Astrocyte of the cerebellum (primary cell): Measurements from ENCODE around the gene RAPGEF5.

ENCODE experiments used
- DNase-seq: peaks from one replicate; pipeline ENCODE4 v3.0.0-alpha.2; 2011; ENCODE audit warnings: low read depth
- H3K4me3 ChIP-seq: 2 replicates; pipeline ENCODE4 v1.5.1; 2011; ENCODE audit warnings: mild to moderate bottlenecking, low read depth, low read length, moderate library complexity
- CTCF ChIP-seq: IDR thresholded peaks from 2 replicates; pipeline ENCODE4 v1.5.1; 2012; ENCODE audit warnings: low read length, low read depth, moderate library complexity, mild to moderate bottlenecking; ENCODE audit errors: missing control alignments
- in situ Hi-C: cut with HindIII; loops from 2 replicates; pipeline ENCODE4 v1.10.0; 2017; ENCODE audit warnings: low sequenced_read_pairs

The RAPGEF5 gene

GRCh38 chr7:22288202-22288601 is 68.8 kb downstream of the RAPGEF5 start:
- no peak for DNase-seq
- no peak overlapping the region for H3K4me3 ChIP-seq
- in situ Hi-C loops: no loop called here
- no peak for TF ChIP-seq CTCF

- TF ChIP-seq CTCF: no peak
- H3K4me3 ChIP-seq: no peak overlapping the region
- in situ Hi-C loops: no loop called here
- DNase-seq: no peak
Observed at GRCh38 chr7:22287412-22287811, 69.5 kb downstream of the RAPGEF5 start.

GRCh38 chr7:22286436-22286835 is 70.5 kb downstream of the RAPGEF5 start:
- no peak overlapping the region for H3K4me3 ChIP-seq
- in situ Hi-C loops: no loop called here
- DNase-seq: no peak
- TF ChIP-seq CTCF: no peak

GRCh38 chr7:22281481-22281880 is 75.5 kb downstream of the RAPGEF5 start:
- no peak overlapping the region for H3K4me3 ChIP-seq
- in situ Hi-C loops: no loop called here
- TF ChIP-seq CTCF: no peak
- no peak for DNase-seq

- DNase-seq: no peak
- no peak overlapping the region for H3K4me3 ChIP-seq
- no peak for TF ChIP-seq CTCF
- in situ Hi-C loops: no loop called here
Observed at GRCh38 chr7:22280031-22280430, 76.9 kb downstream of the RAPGEF5 start.

GRCh38 chr7:22278660-22279059 is 78.3 kb downstream of the RAPGEF5 start:
- no peak for DNase-seq
- no peak for TF ChIP-seq CTCF
- H3K4me3 ChIP-seq: no peak overlapping the region
- in situ Hi-C loops: no loop called here

- TF ChIP-seq CTCF: no peak
- no peak for DNase-seq
- H3K4me3 ChIP-seq: no peak overlapping the region
- in situ Hi-C loops: no loop called here
Observed at GRCh38 chr7:22277375-22277774, 79.6 kb downstream of the RAPGEF5 start.
